GM19452 (cell line): ENCODE results near the gene ALDH16A1.
"Not testable (repeated sequence)": the region's sequence is repeated elsewhere in the genome, so short reads cannot be mapped to it uniquely, and the experiment has no call there.

ENCODE experiments used
- ATAC-seq: cut with Tn5 transposase; IDR thresholded peaks from one replicate; pipeline ENCODE4 v1.9.1; 2021; ENCODE audit not compliant: unreplicated experiment

Gene ALDH16A1

DNA sequence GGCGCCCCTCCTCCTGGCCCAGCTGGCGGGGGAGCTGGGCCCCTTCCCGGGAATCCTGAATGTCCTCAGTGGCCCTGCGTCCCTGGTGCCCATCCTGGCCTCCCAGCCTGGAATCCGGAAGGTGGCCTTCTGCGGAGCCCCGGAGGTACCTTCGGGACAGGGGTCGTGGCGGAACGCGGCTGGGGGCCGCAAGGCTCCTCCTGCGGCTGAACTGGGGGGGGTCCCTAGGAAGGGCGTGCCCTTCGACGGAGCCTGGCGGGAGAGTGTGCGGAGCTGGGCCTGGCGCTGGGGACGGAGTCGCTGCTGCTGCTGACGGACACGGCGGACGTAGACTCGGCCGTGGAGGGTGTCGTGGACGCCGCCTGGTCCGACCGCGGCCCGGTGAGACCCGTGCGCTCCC lies 8.6 kb downstream of the ALDH16A1 start:
- no peak for ATAC-seq

DNA sequence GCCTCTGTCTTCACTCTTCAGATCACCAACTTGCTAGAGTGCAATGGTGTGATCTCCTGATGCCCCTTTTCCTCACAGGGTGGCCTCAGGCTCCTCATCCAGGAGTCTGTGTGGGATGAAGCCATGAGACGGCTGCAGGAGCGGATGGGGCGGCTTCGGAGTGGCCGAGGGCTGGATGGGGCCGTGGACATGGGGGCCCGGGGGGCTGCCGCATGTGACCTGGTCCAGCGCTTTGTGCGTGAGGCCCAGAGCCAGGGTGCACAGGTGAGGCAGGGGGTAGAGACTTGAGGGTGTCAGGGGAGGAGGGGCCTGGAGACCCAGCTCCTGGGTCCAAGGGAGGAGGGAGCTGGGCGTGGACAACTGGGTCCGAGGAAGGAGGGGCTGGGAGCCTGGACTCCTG lies 9.5 kb downstream of the ALDH16A1 start:
- ATAC-seq: no peak

DNA sequence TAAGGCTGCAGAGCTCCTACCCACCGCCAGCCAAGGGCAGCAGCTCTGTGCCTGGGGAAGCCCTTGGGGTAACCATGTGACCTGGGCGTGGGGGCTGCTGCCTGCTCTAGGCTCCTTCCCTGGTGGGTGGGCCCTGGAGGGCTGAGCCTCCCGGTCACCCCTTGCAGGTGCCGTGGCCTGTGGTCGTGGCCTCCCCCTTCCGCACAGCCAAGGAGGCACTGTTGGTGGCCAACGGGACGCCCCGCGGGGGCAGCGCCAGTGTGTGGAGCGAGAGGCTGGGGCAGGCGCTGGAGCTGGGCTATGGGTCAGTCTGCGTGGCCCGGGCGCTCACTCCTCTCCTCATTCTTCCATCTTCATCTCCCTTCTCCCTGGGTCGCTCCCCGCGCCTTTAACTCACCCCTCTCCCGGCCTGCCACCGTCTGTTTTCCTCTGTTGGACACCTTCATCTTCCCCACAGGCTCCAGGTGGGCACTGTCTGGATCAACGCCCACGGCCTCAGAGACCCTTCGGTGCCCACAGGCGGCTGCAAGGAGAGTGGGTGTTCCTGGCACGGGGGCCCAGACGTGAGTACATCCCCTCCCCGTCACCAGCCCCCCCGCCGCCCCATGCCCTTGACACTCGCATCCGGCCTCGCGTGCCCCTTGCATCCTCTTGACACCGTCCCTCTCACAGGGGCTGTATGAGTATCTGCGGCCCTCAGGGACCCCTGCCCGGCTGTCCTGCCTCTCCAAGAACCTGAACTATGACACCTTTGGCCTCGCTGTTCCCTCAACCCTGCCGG lies 11.1 kb downstream of the ALDH16A1 start:
- ATAC-seq: no peak

DNA sequence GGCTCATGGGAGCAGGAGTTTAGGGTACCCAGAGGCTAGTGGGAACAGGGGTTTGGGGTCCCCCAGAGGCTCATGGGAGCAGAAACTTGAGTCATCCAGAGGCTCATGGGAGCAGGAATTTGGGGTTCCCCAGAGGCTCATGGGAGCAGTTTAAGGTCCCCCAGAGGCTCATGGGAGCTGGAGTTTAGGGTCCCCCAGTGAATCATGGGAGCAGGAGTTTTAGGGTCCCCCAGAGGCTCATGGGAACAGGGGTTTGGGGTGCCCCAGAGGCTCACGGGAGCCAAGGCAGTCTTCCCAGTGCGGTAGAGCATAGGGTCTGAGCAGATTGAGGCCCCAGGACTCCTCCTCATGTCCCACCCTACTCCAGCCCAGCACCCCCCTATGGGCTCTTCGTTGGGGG lies 12.3 kb downstream of the ALDH16A1 start:
- ATAC-seq: no peak

DNA sequence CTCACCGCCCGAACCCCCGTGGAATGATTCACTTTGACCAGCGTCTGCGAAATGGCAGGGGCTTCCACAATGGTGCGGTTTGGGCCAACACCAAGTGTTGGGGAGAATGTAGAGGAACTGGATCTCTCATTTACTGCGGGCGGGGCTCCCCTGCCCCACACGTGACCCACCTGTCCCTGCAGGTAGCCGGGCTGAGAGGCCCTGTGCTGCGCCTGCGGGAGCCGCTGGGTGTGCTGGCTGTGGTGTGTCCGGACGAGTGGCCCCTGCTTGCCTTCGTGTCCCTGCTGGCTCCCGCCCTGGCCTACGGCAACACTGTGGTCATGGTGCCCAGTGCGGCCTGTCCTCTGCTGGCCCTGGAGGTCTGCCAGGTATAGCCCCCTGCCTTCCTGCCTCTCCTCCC lies 15.2 kb downstream of the ALDH16A1 start:
- no peak for ATAC-seq

DNA sequence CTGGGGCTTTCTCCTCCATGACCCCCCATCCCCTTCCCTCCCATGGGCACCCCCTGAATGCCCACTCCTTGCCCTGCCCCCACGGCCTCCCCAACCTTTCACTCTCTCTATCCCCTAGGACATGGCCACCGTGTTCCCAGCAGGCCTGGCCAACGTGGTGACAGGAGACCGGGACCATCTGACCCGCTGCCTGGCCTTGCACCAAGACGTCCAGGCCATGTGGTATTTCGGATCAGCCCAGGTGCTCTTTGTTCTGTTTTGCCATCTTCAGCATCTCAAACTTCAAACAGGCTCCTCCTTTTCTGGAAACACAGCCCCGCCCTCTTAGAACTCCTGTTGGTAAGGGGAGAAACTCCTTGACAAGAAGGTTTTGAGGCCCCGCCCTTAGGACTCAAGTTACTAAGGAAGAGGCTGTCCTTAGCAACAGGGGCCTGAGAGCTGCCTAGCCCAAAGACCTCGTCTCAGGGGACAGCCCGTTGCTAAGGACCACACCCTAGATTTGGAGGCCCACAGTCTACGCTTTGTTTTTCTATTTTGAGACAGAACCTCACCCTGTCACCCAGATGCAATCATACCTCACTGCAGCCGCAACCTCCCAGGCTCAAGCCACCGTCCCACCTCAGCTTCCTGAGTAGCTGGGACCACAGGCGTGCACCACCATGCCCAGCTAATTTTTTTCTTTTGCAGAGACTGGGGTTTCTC lies 15.9 kb downstream of the ALDH16A1 start:
- ATAC-seq: no peak

DNA sequence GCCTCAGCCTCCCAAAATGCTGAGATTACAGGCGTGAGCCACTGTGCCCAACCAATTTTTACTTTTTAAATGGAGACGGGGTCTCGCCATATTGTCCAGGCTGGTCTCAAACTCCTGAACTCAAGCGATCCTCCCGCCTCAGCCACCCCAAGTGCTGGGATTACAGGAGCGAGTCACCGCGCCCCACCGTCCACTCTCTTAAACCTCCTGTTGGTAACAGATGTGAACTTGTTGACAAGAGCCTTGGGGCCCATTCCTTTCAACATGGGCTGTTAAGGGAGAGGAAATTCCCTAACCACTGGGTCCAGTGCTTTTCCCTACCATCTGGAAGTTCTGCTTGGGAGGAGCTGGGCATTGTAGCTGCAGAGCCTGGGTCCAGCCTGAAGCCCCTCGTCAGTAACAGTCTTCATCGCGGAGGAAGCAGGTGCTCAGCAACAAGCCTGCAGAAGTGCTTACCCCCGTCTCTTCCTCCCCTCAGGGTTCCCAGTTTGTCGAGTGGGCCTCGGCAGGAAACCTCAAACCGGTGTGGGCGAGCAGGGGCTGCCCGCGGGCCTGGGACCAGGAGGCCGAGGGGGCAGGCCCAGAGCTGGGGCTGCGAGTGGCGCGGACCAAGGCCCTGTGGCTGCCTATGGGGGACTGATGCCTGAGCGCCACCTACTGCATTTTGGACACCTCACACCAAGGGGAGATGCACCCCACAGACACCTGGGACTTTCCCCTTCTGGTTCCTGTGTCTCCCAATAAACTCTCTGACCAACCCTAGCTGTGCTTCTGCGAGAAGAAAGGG lies 17.0 kb downstream of the ALDH16A1 start:
- ATAC-seq: no peak

DNA sequence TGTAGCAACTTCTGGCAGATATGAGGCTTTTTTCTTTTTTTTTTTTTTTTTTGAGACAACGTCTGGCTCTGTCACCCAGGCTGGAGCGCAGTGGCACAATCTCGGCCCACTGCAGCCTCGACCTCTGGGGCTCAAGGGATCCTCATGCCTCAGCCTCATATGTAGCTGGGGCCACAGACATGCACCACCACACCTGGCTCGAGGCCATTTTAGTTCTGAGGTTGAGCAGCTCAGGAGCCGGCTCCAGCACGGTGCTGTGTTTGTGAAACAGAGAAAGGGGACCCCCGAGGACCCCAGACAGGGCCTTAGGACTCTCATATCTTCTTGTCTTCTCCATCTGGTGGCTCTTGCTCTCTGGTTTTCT lies 17.6 kb downstream of the ALDH16A1 start:
- no peak for ATAC-seq

DNA sequence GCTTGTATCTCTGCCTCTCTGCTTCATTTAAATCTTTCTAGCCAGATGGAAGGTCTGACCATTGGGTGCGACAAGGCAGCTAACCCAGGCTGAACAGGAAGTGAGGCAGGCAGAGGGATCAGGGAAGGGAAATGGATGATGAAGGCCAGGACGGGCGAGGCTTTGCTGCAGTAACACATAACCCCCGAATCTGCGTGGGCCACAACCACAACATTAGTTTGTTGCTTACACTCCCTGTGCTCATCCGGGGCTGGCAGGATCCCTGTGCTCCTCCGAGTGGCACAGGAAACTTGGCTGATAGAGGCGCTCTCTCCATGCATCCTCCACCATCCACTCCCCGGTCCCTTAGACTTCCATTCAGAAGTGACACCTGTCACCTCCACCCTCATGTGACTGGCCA lies 19.9 kb downstream of the ALDH16A1 start:
- no peak for ATAC-seq

DNA sequence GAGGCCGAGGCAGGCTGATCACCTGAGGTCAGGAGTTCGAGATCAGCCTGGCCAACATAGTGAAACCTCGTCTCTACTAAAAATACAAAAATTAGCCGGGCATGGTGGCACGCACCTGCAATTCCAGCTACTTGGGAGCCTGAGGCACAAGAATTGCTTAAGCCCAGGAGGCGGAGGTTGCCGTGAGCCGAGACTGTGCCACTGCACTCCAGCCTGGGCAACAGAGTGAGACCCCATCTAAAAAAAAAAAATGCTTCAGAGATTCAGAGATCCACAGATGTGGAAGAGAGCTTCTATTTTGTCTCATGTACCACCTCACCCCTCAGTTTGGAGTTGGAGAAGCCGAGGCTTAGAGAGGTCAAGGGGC lies 20.5 kb downstream of the ALDH16A1 start:
- ATAC-seq: not testable (repeated sequence)

DNA sequence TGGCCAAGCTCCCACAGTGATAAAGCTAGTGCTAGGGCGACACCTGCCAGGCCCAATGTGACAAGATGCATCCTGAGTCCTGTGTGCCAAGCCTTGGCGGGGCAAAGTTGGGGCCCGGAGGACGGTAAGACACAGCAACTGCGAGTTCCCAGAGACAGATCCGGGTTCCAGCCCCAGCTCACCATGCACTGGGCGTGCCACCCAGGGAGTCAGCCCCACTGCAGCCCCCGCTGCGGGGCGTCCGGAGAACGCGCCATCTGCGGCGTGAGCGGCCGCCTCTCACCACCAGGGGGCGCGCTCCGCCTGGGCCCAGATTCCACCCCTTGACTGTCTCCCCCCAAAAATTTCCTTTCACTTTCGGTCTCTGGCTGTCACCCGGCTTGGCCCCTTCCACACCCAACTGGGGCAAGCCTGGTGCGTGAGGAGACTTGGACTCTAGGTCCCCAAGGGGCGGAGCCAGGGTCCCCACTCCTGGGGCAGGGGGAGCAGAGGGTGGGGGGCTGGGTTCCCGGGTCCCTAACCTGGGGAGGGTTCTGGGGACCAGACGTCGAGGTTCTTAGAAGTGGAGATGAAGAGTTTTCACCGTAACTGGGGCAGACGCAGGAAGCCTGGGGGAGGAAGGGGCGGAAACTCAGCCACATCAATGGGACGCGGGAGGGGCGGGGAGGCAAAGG lies 21.0 kb downstream of the ALDH16A1 start, which contains the start of gene FLT3LG:
Gene FLT3LG, plus strand, starts transcription at position 348 of the 674 bp plus-strand sequence. CDS start 425 bp downstream, outside the sequence.
- ATAC-seq: peak; percentile 52

DNA sequence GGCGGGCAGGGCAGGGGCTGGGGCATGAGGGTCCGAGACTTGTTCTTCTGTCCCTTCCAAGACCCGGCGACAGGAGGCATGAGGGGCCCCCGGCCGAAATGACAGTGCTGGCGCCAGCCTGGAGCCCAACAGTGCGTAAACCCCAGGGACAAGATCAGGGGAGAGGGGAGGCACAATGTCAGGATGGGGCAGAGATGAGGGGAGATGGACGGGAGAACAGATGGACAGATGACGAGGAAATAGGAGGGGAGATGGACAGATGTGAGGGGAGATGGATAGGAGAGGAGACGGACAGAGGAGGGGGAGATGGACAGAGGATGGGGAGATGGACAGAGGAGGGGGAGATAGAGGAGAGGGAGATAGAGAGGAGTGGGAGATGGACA lies 21.5 kb downstream of the ALDH16A1 start:
- ATAC-seq: no peak

DNA sequence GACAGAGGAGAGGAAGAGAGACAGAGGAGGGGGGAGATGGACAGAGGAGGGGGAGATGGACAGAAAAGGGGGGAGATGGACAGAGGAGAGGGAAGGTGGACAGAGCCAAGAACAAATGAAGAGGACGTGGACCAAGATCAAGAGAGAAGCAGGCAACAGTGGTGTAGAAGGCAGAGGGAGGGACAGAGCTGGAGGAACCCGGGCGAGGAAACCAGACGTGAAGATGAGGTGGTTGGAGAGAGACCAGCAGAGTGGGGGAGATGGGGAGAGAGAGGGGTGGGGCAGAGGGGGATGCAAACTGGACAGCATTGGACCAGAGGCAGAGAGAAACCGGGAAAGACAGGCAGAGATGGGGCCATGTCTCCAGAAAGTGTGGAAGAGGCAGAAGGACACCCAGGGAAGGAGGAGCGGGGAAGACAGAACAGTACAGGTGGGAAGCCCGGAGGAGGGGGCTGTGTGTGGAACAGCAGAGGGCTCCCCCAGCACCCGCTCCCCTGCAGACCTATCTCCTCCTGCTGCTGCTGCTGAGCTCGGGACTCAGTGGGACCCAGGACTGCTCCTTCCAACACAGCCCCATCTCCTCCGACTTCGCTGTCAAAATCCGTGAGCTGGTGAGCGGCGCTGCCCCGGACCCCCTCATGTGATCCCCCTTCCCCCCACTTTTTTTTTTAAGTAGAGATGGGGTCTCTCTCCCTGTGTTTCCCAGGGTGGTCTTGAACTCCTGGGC lies 22.3 kb downstream of the ALDH16A1 start:
- no peak for ATAC-seq

DNA sequence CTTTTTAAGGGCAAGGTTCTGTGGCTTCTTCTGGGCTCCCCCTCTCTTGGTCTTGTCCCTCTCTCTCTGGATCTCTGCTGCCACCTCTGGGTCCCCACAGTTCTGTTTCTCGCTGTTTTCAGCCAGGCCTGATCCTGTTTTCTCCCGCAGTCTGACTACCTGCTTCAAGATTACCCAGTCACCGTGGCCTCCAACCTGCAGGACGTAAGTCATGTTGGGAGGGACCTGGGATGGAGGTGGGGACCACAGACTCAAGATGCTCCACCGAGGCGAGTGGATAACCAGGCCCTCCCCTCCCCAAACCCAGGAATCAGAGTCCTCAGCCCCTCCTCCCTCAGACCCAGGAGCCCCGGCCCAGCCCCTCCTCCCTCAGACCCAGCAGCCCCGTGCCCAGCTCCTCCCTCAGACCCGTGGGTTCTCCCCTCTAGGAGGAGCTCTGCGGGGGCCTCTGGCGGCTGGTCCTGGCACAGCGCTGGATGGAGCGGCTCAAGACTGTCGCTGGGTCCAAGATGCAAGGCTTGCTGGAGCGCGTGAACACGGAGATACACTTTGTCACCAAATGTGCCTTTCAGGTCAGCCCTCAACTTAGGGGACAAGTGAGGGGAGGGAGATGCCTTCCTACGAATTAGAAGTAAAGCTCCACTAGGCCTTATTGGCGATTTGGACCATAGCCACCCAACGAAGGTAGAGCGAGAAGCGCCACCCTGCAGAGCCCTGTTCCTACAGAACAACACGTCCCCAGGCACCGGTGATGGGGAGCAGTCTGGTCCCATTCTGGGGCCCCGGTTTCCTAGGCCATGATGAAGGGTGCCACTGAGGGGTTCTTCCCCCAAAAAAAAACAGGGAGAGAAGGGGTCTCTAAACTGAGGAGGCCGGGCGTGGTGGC lies 23.2 kb downstream of the ALDH16A1 start:
- no peak for ATAC-seq

DNA sequence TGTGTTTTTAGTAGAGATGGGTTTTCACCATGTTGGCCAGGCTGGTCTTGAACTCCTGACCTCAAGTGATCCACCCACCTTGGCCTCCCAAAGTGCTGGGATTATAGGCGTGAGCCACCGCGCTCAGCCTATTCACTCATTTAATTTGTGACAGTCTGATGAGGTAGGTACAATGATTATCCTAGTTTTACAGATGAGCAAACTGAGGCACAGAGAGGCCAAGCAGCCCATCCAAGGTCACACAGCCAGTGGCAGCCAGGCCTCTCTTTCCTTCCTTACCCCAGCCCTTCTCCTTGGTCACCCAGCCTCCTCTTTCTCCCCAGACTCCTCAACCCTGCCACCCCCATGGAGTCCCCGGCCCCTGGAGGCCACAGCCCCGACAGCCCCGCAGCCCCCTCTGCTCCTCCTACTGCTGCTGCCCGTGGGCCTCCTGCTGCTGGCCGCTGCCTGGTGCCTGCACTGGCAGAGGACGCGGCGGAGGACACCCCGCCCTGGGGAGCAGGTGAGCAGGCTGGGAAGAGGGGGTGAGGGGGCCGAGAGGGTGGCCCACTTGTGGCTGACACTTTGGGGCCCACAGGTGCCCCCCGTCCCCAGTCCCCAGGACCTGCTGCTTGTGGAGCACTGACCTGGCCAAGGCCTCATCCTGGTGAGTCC lies 27.1 kb downstream of the ALDH16A1 start:
- ATAC-seq: no peak

DNA sequence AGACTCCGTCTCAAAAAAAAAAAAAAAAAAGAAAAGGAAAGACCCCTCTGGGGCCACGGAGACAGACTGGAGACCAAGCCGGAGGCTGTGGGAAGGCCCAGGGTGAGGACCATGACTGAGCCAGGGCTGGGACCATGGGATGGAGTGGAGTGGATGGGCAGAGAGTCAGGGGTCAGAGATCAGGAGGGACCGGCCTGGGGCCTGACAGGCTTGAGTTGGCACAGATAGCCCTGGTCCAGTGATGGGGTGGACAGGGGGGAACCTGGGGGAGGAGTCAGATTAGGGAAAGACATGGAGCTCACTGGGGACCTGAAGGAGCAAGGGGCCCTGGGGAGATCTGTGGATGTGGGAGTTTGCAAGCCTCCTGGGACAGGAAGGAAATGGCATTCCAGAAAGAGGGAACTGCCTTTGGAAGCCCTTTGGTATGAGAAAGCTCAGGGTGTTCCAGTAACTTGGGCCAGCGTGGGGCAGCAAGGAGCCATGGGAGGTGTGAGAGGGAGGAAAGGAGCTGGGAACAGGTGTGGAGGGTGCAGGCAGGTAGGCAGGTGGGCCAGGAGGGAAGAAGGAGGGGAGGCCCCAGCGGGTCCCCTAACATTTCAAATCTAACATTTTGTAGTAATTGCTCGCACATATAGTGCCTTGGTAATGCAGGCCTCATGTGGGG lies 28.1 kb downstream of the ALDH16A1 start:
- no peak for ATAC-seq

DNA sequence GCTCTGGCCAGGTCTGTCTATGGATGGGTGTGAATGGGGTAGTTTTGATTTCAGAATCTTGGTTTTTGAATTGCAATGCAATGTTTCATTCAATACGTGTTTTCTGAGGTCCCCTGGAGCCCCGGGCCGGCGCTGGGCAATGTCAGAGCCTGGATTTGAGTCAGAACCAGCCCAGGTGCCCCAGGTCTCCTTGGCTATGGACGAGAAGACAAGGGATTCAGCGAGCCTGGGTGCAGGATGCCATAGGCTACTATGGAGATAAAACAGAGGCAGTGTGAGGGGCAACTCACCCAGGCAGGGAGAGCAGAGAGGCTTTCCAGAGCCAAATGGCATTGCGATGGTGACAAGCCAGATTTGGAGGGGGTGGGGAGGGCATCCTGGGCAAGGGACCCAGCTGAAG lies 33.2 kb downstream of the ALDH16A1 start:
- ATAC-seq: no peak

DNA sequence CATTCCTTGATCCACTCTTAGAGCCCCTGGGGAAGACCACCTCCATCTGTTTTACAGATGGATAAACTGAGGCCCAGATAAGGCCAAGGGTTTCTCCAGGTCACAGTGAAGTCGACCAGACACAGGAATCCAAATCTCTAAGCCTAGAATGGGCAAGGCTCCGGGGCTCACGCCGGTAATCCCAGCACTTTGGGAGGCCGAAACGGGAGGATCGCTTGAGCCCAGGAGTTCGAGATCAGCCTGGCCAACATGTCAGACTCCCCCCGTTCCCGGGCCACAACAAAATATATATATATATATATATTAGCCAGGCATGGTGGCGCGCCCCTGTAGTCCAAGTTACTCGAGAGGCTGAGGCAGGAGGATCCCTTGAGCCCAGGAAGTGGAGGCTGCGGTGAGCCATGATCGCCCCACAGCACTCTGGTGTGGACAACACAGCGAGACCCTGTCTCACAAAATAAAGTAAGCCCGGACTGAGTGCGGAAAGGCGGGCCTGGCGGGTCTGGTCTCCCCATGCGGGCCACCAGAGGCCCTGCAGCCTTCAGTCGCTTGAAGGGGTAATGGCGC lies 33.8 kb downstream of the ALDH16A1 start:
- ATAC-seq: no peak
